Measurements from ENCODE around the gene CLEC16A. TPM values are rescaled to one million over a fixed set of nuclear protein-coding genes. Genes with fewer than 3 reads are reported as not detected.

CLEC16A gene
- total RNA-seq, 1 experiment from 2014 or later = 13.4 TPM

- DNase-seq (ENCODE audit: low read depth) = no peak
Measured at GRCh38 chr16:11039726-11040125, 95.4 kb downstream of the CLEC16A start.

- no peak for DNase-seq (ENCODE audit: low read depth)
Measured at GRCh38 chr16:11042191-11042590, 97.8 kb downstream of the CLEC16A start.

DNA sequence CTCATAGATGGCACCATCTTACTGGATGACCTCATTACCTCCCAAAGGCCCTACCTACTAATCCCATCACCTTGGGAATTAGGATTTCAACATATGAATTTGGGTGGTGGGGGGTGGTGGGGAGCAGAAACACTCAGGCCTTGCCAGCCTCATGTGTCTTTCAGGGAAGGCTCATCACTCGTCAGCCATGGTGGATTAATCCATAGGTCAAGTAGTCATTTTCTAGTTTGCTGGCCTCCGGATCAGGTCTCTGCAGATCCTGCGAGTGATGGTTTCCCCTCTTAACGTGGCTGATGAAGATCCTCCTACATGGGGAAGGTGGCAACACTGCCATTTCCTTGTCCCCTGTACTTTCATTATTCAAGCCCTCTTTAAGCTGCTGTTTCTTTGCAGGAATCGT, 101.1 kb downstream of the CLEC16A start:
- no peak for DNase-seq (ENCODE audit: low read depth)

GRCh38 chr16:11045846-11046245, 101.5 kb downstream of the CLEC16A start:
- DNase-seq (ENCODE audit: low read depth) = peak; percentile 19

GRCh38 chr16:11046382-11046931, 102.1 kb downstream of the CLEC16A start:
- no peak for DNase-seq (ENCODE audit: low read depth)

DNA sequence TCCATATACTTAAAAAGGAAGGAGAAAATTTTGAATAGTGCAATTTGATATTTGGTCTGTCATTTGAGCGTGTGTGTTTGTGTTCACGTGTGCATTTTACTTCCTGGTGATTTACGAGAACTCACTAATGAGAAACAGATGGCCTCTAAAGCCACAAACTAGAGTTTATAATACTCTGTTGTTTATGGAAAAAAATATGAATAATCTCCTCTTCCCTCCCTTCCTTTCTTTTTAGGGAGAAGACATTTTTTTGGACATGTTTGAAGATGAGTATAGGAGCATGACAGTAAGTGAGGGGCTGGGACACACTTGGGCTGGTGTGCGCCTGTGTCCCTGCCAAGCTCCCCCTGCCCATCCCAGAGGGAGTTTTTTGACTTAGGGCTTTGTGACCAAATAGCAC, 102.7 kb downstream of the CLEC16A start:
- DNase-seq (ENCODE audit: low read depth) = peak; percentile 50

DNA sequence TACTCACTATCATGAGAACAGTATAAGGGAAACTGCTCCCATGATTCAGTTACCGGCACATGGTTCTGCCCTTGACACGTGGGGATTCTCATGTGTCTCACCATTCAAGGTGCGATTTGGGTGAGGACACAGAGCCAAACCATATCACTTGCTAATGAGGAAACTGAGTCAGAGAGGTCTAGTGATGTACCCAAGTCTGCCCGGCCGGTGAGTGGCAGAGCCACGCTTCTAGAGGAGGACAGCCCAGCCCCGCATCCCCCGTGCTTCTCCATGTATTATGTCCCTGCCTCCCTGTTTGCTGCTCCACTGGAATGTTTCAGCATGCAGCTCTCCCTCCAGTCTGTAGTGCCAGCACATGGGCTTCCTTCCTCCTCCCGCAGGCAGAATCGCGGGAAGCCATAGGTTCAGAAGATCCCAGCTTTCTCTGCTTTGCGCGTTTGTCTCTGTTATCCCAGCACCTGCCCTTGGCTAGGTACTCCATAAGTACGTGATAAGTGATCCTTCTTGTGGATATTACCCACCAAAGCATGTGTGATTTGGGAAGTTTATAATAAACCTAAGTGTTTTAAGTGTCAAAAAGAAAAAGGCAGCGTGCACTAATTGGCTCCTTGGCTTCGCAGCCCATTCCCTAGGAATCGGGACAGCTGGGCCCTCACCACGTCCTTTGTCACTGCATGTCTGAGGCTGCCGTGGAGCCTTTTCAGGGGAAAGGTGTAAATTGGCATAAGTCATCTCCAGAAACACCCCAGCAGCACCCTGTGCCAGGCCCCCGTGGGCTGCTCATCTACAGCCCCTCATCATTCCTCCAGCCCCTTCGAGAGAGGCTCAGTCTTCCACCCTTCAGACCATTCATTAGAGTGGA, 103.8 kb downstream of the CLEC16A start:
- DNase-seq (ENCODE audit: low read depth) = no peak

GRCh38 chr16:11049396-11050059, 105.2 kb downstream of the CLEC16A start:
- peak; percentile 45 for DNase-seq (ENCODE audit: low read depth)

- no peak for DNase-seq (ENCODE audit: low read depth)
Measured at GRCh38 chr16:11050536-11050935, 106.2 kb downstream of the CLEC16A start.

DNA sequence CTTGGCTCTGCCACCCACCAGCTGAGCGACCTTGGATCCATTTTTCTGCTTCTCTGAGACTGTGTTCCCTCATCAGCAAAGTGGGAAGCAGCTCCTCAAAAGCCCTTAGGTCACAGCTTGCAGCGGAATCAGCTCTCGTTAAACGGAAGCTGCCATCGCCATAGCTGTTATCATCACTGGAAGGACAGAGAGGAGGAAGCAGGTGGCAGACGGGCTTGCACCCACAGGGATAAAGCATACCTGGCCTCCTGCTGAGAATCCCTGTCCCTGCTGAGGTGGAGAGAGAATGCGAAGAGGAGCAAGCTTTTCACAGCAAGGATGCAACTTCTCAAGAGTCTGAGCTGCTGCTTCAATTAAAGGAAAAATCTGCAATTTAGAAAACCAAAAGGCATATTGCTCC, 106.6 kb downstream of the CLEC16A start:
- DNase-seq (ENCODE audit: low read depth) = no peak

DNA sequence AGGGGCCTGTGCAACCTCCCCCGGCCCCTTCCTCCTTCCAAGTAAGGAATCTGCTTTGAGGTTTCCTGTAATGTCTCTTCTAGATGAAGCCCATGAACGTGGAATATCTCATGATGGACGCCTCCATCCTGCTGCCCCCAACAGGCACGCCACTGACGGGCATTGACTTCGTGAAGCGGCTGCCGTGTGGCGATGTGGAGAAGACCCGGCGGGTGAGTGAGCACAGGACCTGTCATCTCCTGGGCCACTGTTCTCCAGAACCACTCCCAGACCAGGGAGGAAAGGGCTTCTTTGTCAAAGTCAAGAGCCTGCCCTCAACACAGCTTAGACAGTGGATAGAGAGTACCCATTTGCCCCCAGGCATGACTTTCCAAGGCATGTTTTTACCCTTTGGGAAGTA, 107.1 kb downstream of the CLEC16A start:
- no peak for DNase-seq (ENCODE audit: low read depth)

- no peak for DNase-seq (ENCODE audit: low read depth)
Measured at GRCh38 chr16:11051879-11052808, 107.8 kb downstream of the CLEC16A start.

DNA sequence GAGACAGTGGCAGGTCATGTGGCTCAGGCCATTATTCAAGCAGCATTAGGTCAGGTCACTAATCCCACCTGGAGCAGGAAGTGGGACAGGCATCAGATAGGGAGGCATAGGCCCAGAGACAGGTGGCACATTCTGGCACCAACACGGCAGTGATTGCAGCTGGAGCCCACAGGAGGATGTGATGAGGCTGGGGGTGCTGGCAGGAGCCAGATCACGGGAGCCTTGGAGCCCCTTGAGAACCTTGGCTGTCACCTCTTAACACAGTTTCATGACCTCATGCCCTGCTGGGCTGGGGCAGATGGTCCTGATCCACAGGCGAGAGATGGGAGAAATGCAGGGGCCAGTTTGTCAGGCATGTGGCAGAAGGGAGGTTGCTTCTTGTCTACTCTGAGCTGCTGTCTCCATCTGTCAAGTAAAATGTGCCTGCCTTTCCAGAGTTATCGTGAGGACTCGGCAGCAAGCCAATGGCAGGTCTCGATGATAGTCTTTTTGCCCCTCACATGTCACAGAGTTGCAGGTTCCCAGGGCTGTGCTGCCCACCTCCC, 109.6 kb downstream of the CLEC16A start:
- no peak for DNase-seq (ENCODE audit: low read depth)

GRCh38 chr16:11056090-11056992, 112.0 kb downstream of the CLEC16A start:
- DNase-seq (ENCODE audit: low read depth) = no peak

GRCh38 chr16:11056993-11057649, 112.8 kb downstream of the CLEC16A start:
- no peak for DNase-seq (ENCODE audit: low read depth)

GRCh38 chr16:11057711-11058345, 113.5 kb downstream of the CLEC16A start:
- no peak for DNase-seq (ENCODE audit: low read depth)

GRCh38 chr16:11058832-11059231, 114.5 kb downstream of the CLEC16A start:
- no peak for DNase-seq (ENCODE audit: low read depth)

GRCh38 chr16:11059588-11059987, 115.2 kb downstream of the CLEC16A start:
- DNase-seq (ENCODE audit: low read depth) = no peak

DNA sequence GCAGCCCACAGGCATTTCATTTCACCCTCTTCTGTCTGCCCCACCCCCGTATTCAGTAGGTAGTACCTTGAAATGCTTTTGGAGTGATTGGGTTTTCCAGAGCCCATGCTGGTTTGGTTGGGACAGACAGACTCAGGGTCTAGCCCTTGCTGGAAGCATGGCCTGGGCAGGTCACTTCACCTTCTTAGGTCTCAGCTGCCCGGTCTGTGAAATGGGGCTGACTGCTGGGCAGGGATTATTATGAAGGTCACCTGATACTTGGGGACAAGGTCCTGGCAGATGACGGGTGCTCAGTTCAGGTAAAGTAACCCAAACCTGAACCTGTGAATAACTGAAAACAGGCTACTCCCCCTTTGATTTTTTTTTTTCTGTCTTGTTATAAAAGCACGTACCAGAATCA, 116.0 kb downstream of the CLEC16A start:
- DNase-seq (ENCODE audit: low read depth) = no peak

Measured in LHCN-M2 (cell line).